ENCODE results near the gene SERPINE3. TPM values are rescaled to one million over a fixed set of nuclear protein-coding genes. Genes with fewer than 3 reads are reported as not detected.

Gene SERPINE3
- polyA plus RNA-seq, 3 donors: not detected

- H3K27ac Mint-ChIP-seq: peak overlapping the region in 1 of 7 donors; percentile 40
- intact Hi-C loops (cut with micrococcal nuclease): no loop called here
Observed at GRCh38 chr13:51397262-51397941, 57.9 kb downstream of the SERPINE3 start.

DNA sequence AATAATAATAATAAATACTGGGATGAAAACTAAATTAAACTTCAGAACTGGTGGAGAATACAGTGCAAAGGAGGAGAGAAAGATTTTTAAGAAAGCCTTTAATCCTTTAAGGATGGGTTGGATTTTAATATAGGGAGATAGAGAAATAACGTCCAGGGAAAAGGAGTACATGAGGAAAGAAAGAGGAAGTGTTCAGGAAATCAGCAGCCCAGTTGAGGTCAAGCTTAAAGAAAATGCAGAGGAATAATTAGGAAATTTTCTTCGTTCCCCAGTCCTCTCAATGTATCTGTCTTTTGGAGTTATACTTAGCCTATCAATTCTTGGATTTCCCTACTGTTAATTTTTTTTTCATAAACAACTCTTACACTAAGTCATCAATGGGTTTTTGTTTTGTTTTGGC lies 65.7 kb downstream of the SERPINE3 start:
- Mint-ChIP-seq H3K27me3 (ENCODE audit: low read depth in 3 of 3) (no peaks in the 10 kb centered on the region), H3K4me3 (no peak overlapping the region), H3K4me1 (peaks cover 17% of the 10 kb centered on the region), H3K36me3 (peaks cover 31 to 49% of the 10 kb centered on the region in 2 donors), H3K27ac (peak overlapping the region in 2 of 7 donors; percentile 12 to 58), H3K9me3 (peaks cover 0 to 3% (median 0%) of the 10 kb centered on the region in 7 donors)
- peaks cover 10 to 33% of the 10 kb centered on the region in 2 donors for H3K36me3 ChIP-seq (replicated peaks in 1 of 2; ENCODE audit: control insufficient read depth in 1 of 2, insufficient read depth in 2 of 2, low read length in 2 of 2)
- no peak overlapping the region for H2AFZ ChIP-seq (ENCODE audit: insufficient read depth, low read depth, low read length, poor library complexity, severe bottlenecking)
- TF ChIP-seq, protein P1, sequence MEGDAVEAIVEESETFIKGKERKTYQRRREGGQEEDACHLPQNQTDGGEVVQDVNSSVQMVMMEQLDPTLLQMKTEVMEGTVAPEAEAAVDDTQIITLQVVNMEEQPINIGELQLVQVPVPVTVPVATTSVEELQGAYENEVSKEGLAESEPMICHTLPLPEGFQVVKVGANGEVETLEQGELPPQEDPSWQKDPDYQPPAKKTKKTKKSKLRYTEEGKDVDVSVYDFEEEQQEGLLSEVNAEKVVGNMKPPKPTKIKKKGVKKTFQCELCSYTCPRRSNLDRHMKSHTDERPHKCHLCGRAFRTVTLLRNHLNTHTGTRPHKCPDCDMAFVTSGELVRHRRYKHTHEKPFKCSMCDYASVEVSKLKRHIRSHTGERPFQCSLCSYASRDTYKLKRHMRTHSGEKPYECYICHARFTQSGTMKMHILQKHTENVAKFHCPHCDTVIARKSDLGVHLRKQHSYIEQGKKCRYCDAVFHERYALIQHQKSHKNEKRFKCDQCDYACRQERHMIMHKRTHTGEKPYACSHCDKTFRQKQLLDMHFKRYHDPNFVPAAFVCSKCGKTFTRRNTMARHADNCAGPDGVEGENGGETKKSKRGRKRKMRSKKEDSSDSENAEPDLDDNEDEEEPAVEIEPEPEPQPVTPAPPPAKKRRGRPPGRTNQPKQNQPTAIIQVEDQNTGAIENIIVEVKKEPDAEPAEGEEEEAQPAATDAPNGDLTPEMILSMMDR (IDR thresholded peaks at IDR 0.05): no peak
- H3K27ac ChIP-seq (ENCODE audit: low read depth in 1 of 2, low read length in 2 of 2): no peak overlapping the region
- no peak for DNase-seq
- H3K27me3 ChIP-seq (ENCODE audit: control insufficient read depth in 2 of 2, insufficient read depth in 2 of 2, low read length in 2 of 2): no peaks in the 10 kb centered on the region
- H3K9ac ChIP-seq (ENCODE audit: insufficient read depth, low read length, poor library complexity, severe bottlenecking): no peak overlapping the region
- H3K9me3 ChIP-seq (replicated peaks in 1 of 2; ENCODE audit: control insufficient read depth in 1 of 2, insufficient read depth in 1 of 2, low read length in 2 of 2): no peaks in the 10 kb centered on the region
- H3K79me2 ChIP-seq (ENCODE audit: insufficient read depth, low read length): peaks cover 37% of the 10 kb centered on the region
- WGBS (ENCODE audit: insufficient coverage): 20% methylated on average over 1 of the region's 2 CpGs
- no peak overlapping the region for H3K4me3 ChIP-seq (replicated peaks in 1 of 3; ENCODE audit: low read depth in 2 of 3, low read length in 3 of 3)
- no peak overlapping the region for H3K4me2 ChIP-seq (replicated peaks; ENCODE audit: extremely low read depth, low read length, poor library complexity, severe bottlenecking)
- intact Hi-C loops (cut with micrococcal nuclease): no loop called here
- peaks cover 74% of the 10 kb centered on the region for H4K20me1 ChIP-seq (ENCODE audit: insufficient read depth, low read length)
- H3K4me1 ChIP-seq (ENCODE audit: control insufficient read depth in 1 of 2, insufficient read depth in 2 of 2, low read length in 2 of 2): peaks cover 0 to 4% of the 10 kb centered on the region in 2 donors

More at GRCh38 chr13:51397262-51397941, 57.9 kb downstream of the SERPINE3 start:
- H3K27me3 ChIP-seq (ENCODE audit: control insufficient read depth in 2 of 2, insufficient read depth in 2 of 2, low read length in 2 of 2): no peaks in the 10 kb centered on the region
- DNase-seq: no peak
- Mint-ChIP-seq H3K4me1 (peaks cover 9% of the 10 kb centered on the region), H3K36me3 (peaks cover 22 to 38% of the 10 kb centered on the region in 2 donors), H3K9me3 (no peaks in the 10 kb centered on the region), H3K4me3 (no peak overlapping the region), H3K27me3 (ENCODE audit: low read depth in 3 of 3) (no peaks in the 10 kb centered on the region)
- no peak overlapping the region for H3K9ac ChIP-seq (ENCODE audit: insufficient read depth, low read length, poor library complexity, severe bottlenecking)
- TF ChIP-seq, protein P1 (IDR thresholded peaks at IDR 0.05): no peak
- no peak overlapping the region for H3K4me3 ChIP-seq (replicated peaks in 1 of 3; ENCODE audit: low read depth in 2 of 3, low read length in 3 of 3)
- WGBS (ENCODE audit: insufficient coverage): 90% methylated on average over 2 of the region's 6 CpGs
- H3K4me1 ChIP-seq (ENCODE audit: control insufficient read depth in 1 of 2, insufficient read depth in 2 of 2, low read length in 2 of 2): peaks cover 3 to 5% of the 10 kb centered on the region in 2 donors
- H3K27ac ChIP-seq (ENCODE audit: low read depth in 1 of 2, low read length in 2 of 2): no peak overlapping the region
- peaks cover 72% of the 10 kb centered on the region for H4K20me1 ChIP-seq (ENCODE audit: insufficient read depth, low read length)
- no peak overlapping the region for H2AFZ ChIP-seq (ENCODE audit: insufficient read depth, low read depth, low read length, poor library complexity, severe bottlenecking)
- no peaks in the 10 kb centered on the region for H3K9me3 ChIP-seq (replicated peaks in 1 of 2; ENCODE audit: control insufficient read depth in 1 of 2, insufficient read depth in 1 of 2, low read length in 2 of 2)
- H3K4me2 ChIP-seq (replicated peaks; ENCODE audit: extremely low read depth, low read length, poor library complexity, severe bottlenecking): no peak overlapping the region
- peaks cover 14 to 49% of the 10 kb centered on the region in 2 donors for H3K36me3 ChIP-seq (replicated peaks in 1 of 2; ENCODE audit: control insufficient read depth in 1 of 2, insufficient read depth in 2 of 2, low read length in 2 of 2)
- peaks cover 14% of the 10 kb centered on the region for H3K79me2 ChIP-seq (ENCODE audit: insufficient read depth, low read length)

Data from CD14-positive monocyte (primary cell).